KG1 (cell line): Measurements from ENCODE around the gene FSTL4.

ENCODE experiments used
- DNase-seq: peaks from one replicate; lab custom pipeline; 2025; lab: John Stamatoyannopoulos, UW

FSTL4 gene

GRCh38 chr5:133514456-133514855 is 97.9 kb downstream of the FSTL4 start:
- DNase-seq = no peak

GRCh38 chr5:133512896-133513295 is 99.4 kb downstream of the FSTL4 start:
- DNase-seq = no peak

GRCh38 chr5:133511653-133512235 is 100.6 kb downstream of the FSTL4 start:
- no peak for DNase-seq

- no peak for DNase-seq
Measured at GRCh38 chr5:133510634-133511262, 101.6 kb downstream of the FSTL4 start.

GRCh38 chr5:133509742-133510079 is 102.6 kb downstream of the FSTL4 start:
- DNase-seq = no peak

- no peak for DNase-seq
Measured at GRCh38 chr5:133508845-133509741, 103.2 kb downstream of the FSTL4 start.

- no peak for DNase-seq
Measured at GRCh38 chr5:133508331-133508730, 104.0 kb downstream of the FSTL4 start.

- no peak for DNase-seq
Measured at GRCh38 chr5:133506181-133506580, 106.2 kb downstream of the FSTL4 start.

GRCh38 chr5:133503511-133503910 is 108.8 kb downstream of the FSTL4 start:
- no peak for DNase-seq

- no peak for DNase-seq
Measured at GRCh38 chr5:133499895-133500294, 112.4 kb downstream of the FSTL4 start.

GRCh38 chr5:133497608-133498348 is 114.6 kb downstream of the FSTL4 start:
- no peak for DNase-seq

- DNase-seq = no peak
Measured at GRCh38 chr5:133496631-133497030, 115.7 kb downstream of the FSTL4 start.

- no peak for DNase-seq
Measured at GRCh38 chr5:133494923-133495246, 117.5 kb downstream of the FSTL4 start.

- DNase-seq = no peak
Measured at GRCh38 chr5:133494232-133494922, 118.0 kb downstream of the FSTL4 start.

GRCh38 chr5:133489632-133490031 is 122.7 kb downstream of the FSTL4 start:
- no peak for DNase-seq

GRCh38 chr5:133487093-133487492 is 125.2 kb downstream of the FSTL4 start:
- no peak for DNase-seq

- DNase-seq = no peak
Measured at GRCh38 chr5:133485468-133485867, 126.9 kb downstream of the FSTL4 start.

- DNase-seq = no peak
Measured at GRCh38 chr5:133483406-133484090, 128.8 kb downstream of the FSTL4 start.

GRCh38 chr5:133482028-133482427 is 130.3 kb downstream of the FSTL4 start:
- DNase-seq = no peak

- no peak for DNase-seq
Measured at GRCh38 chr5:133480866-133481265, 131.5 kb downstream of the FSTL4 start.

GRCh38 chr5:133480366-133480765 is 132.0 kb downstream of the FSTL4 start:
- DNase-seq = no peak
